Ovary (tissue), 3 donors: Measurements from ENCODE around the gene CST3.

ENCODE experiments used
- CTCF ChIP-seq, 3 donors: fragments of 450-650 bp in 2 of 3; fragments of 200-600 bp in 1 of 3; IDR thresholded peaks; one replicate each; pipeline versions ENCODE4 v1.5.1 to v1.8.0; 2016 to 2022; ENCODE audit warnings: antibody characterized with exemption in 3 of 3, mild to moderate bottlenecking in 1 of 3
- EP300 ChIP-seq: sonication (generic); formaldehyde crosslinking; IDR thresholded peaks from one replicate; pipeline ENCODE4 v1.6.1; 2017; ENCODE audit warnings: antibody characterized with exemption
- POLR2A ChIP-seq: fragments of 450-650 bp; IDR thresholded peaks from one replicate; pipeline ENCODE4 v1.6.1; 2017; ENCODE audit warnings: antibody characterized with exemption, mild to moderate bottlenecking, moderate library complexity
- donor health status: DM: no; HTN: no; CAD: no.

DNA sequence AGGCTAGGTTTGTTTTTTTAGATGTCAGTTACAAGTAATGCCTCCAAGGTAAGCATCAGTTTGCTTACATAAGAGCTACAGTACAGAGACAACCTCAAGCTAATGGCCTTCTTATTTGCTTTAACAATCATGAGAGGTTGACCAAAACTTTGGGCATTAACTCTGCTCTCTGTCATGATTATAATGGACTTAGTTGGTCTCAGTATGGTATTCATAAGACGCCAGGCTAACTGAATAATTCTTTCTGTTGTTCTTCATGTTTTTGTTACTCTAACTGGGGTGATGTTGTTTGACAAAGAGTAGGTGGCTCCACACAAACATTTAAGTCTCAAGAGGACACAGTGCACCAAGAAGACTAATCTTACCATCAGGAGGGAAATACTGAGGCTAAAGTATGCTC is 41.8 kb downstream of the CST3 start:
- no peak for TF ChIP-seq CTCF (IDR thresholded peaks at IDR 0.05)
- TF ChIP-seq POLR2A, result no peak
- no peak for TF ChIP-seq EP300
